MM.1S (cell line): Measurements from ENCODE around the gene ATRN.

ENCODE experiments used
- EZH2 ChIP-seq: fragments of 300-600 bp; sonication (generic); optimal IDR thresholded peaks from 2 replicates; pipeline ENCODE3; 2017; ENCODE audit warnings: low read depth, mild to moderate bottlenecking, antibody characterized with exemption, low read length, mixed read lengths
- EZH2phosphoT487 ChIP-seq: fragments of 300-600 bp; sonication (generic); IDR thresholded peaks from 2 replicates; pipeline ENCODE4 v1.6.1; 2018; ENCODE audit warnings: antibody characterized with exemption, low read length
- TF ChIP-seq, protein P1 (sequence below): fragments of 300-600 bp; sonication (generic); IDR thresholded peaks from 2 replicates; pipeline ENCODE4 v1.5.1; 2016; ENCODE audit warnings: antibody characterized with exemption, low read length, mixed read lengths

DNA sequence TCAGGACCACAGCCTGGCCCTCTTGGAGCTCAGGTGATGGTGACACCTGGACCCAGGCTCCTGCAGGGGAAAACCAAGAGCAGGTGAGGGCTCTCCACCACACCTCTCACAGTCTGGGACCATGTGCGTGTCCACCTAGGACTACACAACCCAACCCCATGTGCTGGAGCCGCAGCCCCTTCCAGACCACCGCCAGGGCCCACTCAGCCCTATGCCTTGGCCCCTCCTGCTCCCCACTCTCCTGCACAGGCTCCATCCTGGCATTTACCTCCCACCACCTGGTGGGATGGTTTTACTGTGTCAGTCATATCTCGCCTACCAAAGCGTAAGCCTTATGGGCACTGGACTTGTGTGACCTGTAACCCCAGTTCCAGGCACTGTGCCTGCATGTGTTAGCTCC is 224.0 kb downstream of the ATRN start:
- no peak for TF ChIP-seq EZH2phosphoT487
- TF ChIP-seq, protein P1, sequence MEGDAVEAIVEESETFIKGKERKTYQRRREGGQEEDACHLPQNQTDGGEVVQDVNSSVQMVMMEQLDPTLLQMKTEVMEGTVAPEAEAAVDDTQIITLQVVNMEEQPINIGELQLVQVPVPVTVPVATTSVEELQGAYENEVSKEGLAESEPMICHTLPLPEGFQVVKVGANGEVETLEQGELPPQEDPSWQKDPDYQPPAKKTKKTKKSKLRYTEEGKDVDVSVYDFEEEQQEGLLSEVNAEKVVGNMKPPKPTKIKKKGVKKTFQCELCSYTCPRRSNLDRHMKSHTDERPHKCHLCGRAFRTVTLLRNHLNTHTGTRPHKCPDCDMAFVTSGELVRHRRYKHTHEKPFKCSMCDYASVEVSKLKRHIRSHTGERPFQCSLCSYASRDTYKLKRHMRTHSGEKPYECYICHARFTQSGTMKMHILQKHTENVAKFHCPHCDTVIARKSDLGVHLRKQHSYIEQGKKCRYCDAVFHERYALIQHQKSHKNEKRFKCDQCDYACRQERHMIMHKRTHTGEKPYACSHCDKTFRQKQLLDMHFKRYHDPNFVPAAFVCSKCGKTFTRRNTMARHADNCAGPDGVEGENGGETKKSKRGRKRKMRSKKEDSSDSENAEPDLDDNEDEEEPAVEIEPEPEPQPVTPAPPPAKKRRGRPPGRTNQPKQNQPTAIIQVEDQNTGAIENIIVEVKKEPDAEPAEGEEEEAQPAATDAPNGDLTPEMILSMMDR = no peak
- TF ChIP-seq EZH2 = no peak
